Measurements from ENCODE around the gene LGMN.

DNA sequence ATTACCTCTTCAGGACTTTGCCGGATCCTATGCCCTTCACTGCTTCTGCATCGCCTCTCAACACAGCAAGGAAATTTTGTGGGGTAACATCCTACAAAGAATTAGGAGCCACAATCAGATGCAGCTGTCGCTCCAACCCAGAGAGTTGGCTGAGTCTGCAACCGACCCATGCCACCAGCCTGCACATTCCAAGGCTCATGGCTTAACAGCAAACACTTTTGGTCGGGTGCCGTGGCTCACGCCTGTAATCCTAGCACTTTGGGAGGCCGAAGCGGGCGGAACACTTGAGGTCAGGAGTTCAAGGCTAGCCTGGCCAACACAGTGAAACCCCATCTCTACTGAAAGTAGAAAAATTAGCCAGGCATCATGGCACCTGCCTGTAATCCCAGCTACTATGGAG, 32.3 kb downstream of the LGMN start:
- TF ChIP-seq, protein P1, sequence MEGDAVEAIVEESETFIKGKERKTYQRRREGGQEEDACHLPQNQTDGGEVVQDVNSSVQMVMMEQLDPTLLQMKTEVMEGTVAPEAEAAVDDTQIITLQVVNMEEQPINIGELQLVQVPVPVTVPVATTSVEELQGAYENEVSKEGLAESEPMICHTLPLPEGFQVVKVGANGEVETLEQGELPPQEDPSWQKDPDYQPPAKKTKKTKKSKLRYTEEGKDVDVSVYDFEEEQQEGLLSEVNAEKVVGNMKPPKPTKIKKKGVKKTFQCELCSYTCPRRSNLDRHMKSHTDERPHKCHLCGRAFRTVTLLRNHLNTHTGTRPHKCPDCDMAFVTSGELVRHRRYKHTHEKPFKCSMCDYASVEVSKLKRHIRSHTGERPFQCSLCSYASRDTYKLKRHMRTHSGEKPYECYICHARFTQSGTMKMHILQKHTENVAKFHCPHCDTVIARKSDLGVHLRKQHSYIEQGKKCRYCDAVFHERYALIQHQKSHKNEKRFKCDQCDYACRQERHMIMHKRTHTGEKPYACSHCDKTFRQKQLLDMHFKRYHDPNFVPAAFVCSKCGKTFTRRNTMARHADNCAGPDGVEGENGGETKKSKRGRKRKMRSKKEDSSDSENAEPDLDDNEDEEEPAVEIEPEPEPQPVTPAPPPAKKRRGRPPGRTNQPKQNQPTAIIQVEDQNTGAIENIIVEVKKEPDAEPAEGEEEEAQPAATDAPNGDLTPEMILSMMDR (conservative IDR thresholded peaks at IDR 0.05 in 1 of 2, IDR thresholded peaks at IDR 0.05 in 1 of 2; ENCODE audit: low read depth in 1 of 2, low read length in 2 of 2): no peak
- TF ChIP-seq EZH2 (IDR thresholded peaks at IDR 0.05; ENCODE audit: low read length, missing control alignments): no peak
